ENCODE measurements around the gene TASP1. TPM values are rescaled to one million over a fixed set of nuclear protein-coding genes. Genes with fewer than 3 reads are reported as not detected.

TASP1 gene
- total RNA-seq, 2 donors from 2014 or later, result 5.2 to 7.2 TPM

DNA sequence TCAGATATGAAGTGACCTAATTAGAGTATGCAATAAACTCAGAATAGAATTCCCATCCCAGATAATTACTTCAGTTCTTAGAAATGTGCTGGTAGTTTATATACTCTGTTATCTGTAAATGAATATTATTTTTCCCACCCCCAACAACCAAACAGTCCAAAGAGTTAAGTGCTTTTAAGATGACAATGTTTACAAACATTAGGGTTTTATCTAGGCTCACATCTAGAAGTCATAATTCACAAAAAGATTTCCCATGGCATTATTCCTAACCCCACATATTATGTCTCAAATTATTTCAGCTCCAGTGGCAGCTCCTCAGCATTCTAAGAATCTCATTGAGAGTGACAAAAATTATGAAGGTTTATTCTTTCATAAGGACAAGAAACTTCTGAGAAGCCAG, 120.9 kb downstream of the TASP1 start:
- TF ChIP-seq, protein P1, sequence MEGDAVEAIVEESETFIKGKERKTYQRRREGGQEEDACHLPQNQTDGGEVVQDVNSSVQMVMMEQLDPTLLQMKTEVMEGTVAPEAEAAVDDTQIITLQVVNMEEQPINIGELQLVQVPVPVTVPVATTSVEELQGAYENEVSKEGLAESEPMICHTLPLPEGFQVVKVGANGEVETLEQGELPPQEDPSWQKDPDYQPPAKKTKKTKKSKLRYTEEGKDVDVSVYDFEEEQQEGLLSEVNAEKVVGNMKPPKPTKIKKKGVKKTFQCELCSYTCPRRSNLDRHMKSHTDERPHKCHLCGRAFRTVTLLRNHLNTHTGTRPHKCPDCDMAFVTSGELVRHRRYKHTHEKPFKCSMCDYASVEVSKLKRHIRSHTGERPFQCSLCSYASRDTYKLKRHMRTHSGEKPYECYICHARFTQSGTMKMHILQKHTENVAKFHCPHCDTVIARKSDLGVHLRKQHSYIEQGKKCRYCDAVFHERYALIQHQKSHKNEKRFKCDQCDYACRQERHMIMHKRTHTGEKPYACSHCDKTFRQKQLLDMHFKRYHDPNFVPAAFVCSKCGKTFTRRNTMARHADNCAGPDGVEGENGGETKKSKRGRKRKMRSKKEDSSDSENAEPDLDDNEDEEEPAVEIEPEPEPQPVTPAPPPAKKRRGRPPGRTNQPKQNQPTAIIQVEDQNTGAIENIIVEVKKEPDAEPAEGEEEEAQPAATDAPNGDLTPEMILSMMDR (IDR thresholded peaks at IDR 0.05), result no peak
- DNase-seq (ENCODE audit: low spot score), result no peak
- H3K27ac ChIP-seq, result no peak overlapping the region
- no peaks in the 10 kb centered on the region for H3K9me3 ChIP-seq
- no peaks in the 10 kb centered on the region for H3K4me1 ChIP-seq
- no peaks in the 10 kb centered on the region for H3K27me3 ChIP-seq
- no peak overlapping the region for H3K4me3 ChIP-seq
- no peaks in the 10 kb centered on the region for H3K36me3 ChIP-seq

DNA sequence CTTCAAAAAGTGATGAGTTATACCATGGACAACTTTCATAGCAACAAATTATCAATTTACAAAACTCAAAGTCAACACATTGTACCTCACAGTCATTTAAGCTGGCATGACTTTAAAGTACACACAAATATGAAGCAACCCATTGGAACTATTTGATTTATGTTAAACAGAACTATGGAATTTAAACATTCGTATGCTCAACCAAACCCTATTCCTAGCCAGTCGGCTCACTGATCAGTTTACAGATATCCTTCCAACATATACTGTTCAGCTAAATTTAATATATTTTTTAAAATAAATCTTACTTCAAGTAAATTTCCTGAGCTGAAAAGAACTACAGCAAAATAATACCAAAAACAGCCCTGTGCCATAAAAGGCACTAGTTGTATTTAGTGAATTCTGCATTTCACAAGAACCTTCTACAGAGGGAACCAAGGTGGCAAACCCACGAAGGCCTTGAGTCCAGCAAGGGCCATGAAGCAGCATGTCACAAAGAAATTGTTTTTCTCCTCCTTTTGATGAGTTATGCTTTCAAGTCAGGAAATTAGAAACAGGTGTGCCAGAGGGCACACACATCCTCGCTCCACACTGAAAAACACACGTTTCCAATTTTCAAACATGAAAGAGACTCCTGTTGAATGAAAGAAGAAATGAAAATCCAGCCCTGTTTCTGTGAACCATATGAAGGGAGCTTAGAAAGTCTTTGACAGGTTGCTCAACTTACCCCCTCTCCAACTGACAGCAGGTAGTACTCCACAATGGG, 122.8 kb downstream of the TASP1 start:
- H3K27ac ChIP-seq, result no peak overlapping the region
- no peaks in the 10 kb centered on the region for H3K4me1 ChIP-seq
- no peaks in the 10 kb centered on the region for H3K9me3 ChIP-seq
- TF ChIP-seq, protein P1 (IDR thresholded peaks at IDR 0.05), result no peak
- DNase-seq (ENCODE audit: low spot score), result no peak
- H3K4me3 ChIP-seq, result no peak overlapping the region
- H3K36me3 ChIP-seq, result no peaks in the 10 kb centered on the region
- H3K27me3 ChIP-seq, result no peaks in the 10 kb centered on the region

DNA sequence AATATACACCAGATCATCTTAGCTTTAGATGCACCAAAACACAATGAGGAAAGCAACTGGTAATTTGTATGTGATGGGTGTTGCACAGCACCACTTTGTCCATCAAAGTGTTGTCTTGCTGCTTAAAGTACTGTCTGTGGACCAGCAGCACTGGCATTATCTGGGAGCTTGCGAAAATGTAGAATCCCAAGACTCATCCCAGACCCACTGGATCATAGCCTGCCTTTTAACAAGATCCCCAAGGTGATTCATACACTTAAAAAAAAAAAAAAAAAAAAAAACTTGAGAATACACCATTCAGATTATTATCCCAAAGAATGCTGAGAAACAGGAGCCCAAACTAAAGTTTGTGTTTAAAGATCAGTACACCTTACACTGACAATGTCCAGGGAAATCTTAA, 123.4 kb downstream of the TASP1 start:
- no peak overlapping the region for H3K27ac ChIP-seq
- H3K36me3 ChIP-seq, result no peaks in the 10 kb centered on the region
- no peaks in the 10 kb centered on the region for H3K9me3 ChIP-seq
- H3K27me3 ChIP-seq, result no peaks in the 10 kb centered on the region
- TF ChIP-seq, protein P1 (IDR thresholded peaks at IDR 0.05), result no peak
- H3K4me1 ChIP-seq, result no peaks in the 10 kb centered on the region
- H3K4me3 ChIP-seq, result no peak overlapping the region
- DNase-seq (ENCODE audit: low spot score), result no peak

DNA sequence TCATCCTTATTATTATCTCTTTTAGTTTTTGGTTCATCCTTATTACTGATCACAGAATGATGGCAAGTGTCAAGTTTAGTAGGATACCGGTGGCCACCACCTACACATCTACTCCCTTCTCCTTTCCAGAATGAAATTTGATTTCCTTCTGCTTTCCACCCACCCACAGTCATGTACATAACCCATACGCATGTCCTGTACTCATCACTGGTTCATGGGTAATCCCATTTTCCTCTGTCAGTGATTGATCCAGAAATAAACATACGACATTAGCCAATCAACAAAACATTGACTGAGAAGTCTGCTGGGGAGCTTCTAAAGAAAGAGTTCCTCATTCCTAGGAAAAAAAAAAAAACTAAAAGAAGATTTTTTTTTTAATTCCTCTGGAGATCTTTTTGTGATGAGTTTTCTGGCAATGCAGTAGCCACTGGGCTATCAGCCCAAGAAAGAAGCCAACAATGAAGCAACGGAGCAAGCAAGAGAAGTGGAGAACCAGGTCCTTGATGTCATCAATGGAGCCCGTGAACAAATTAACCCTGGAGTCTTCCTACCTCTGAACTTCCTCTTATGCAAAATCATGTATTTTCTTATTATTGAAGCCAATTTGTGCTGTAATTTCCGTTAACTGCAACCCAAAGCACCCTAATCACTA, 127.8 kb downstream of the TASP1 start:
- H3K27me3 ChIP-seq, result no peaks in the 10 kb centered on the region
- H3K27ac ChIP-seq, result no peak overlapping the region
- H3K4me3 ChIP-seq, result no peak overlapping the region
- no peaks in the 10 kb centered on the region for H3K4me1 ChIP-seq
- no peaks in the 10 kb centered on the region for H3K36me3 ChIP-seq
- TF ChIP-seq, protein P1 (IDR thresholded peaks at IDR 0.05), result no peak
- peaks cover 0 to 9% of the 10 kb centered on the region in 2 donors for H3K9me3 ChIP-seq
- no peak for DNase-seq (ENCODE audit: low spot score)

DNA sequence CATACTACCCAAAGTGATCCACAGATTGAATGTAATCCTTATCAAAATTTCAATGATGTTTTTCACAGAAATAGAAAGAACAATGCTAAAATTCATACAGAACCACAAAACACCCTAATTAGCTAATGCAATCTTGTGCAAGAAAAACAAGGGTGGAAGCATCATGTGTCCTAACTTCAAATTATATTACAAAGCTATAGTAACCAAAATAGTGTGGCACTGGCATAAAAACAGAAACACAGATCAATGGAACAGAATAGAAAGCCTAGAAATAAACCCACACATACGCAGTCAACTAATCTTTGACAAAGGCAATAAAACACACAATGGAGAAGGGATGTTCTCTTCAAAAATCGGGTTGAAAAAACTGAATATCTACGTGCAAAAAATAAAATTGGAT, 131.1 kb downstream of the TASP1 start:
- Histone ChIP-seq H3K4me3 (no peak overlapping the region), H3K36me3 (no peaks in the 10 kb centered on the region), H3K27ac (no peak overlapping the region), H3K9me3 (peaks cover 6 to 21% of the 10 kb centered on the region in 2 donors), H3K27me3 (no peaks in the 10 kb centered on the region), H3K4me1 (no peaks in the 10 kb centered on the region)
- TF ChIP-seq, protein P1 (IDR thresholded peaks at IDR 0.05), result no peak
- DNase-seq (ENCODE audit: low spot score), result no peak
